ENCODE measurements around the gene CALR3.
A peak's percentile ranks its signal among the peaks of the same experiment; 100 is the strongest.

DNA sequence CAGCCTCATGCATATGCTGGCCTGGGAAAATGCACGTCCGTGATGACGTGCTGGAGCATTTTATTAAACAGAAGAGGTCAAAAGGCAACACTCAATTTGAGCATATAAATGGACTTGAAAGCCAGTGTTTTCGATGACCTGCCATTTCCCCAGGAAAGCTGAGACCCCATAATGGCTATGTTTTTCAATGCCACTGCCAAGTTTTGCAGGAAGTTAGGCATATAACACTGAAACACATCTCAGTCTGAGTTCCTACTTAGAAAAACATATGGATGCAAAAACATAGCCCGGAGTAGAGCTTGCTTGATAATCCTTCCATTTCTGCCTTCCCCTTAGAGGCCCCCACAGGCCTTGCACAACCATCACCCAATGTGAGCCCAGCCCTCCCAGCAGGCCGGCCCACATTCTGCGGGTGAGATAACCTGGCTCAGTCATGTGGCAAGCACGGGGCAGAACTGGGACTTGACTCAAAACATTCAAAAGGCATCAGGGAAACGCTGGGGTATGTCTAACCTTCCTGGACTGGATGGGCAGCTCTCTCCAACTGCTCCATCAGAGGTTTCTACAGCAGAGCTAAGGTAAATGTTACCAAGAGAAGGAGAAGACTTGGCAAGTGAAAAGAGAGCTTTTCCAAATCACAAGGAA, 49.1 kb downstream of the CALR3 start:
- TF ChIP-seq POLR2AphosphoS5 (IDR thresholded peaks at IDR 0.05; ENCODE audit: low read depth, low read length) (no peak; the same call in none of the 2 replicates), POLR2A (IDR thresholded peaks at IDR 0.05; ENCODE audit: low read depth, low read length) (peak; percentile 37; the same call in 1 of the 2 replicates), SPI1 (IDR thresholded peaks at IDR 0.05; ENCODE audit: low read depth, low read length) (peak; percentile 56)
